ENCODE results near the gene ZMIZ1. TPM values are rescaled to one million over a fixed set of nuclear protein-coding genes. Genes with fewer than 3 reads are reported as not detected.

The ZMIZ1 gene
- polyA plus RNA-seq, 1 experiment, result 13.0 TPM

- CTCF ChIA-PET, result interaction anchor here (4.3 kb wide), 1 partner anchor 88 kb away, joined by 17 read pairs; no protein-coding TSS in a partner anchor
- H3K27me3 ChIP-seq (ENCODE audit: control insufficient read depth, insufficient read depth, low read length), result no peaks in the 10 kb centered on the region
- no peak for DNase-seq (ENCODE audit: low read depth)
- no peak overlapping the region for H3K4me3 ChIP-seq (ENCODE audit: low read depth, low read length)
- TF ChIP-seq CTCF (IDR thresholded peaks at IDR 0.05; ENCODE audit: insufficient read depth, low read depth, low read length), result no peak
- H3K36me3 ChIP-seq (ENCODE audit: control insufficient read depth, insufficient read depth, low read length), result peaks cover 8% of the 10 kb centered on the region
- POLR2A ChIA-PET, result no interaction called here
Measured at GRCh38 chr10:79107736-79108264, 39.0 kb downstream of the ZMIZ1 start.

- no peak for DNase-seq (ENCODE audit: low read depth)
- H3K36me3 ChIP-seq (ENCODE audit: control insufficient read depth, insufficient read depth, low read length), result peaks cover 10% of the 10 kb centered on the region
- no peak for TF ChIP-seq CTCF (IDR thresholded peaks at IDR 0.05; ENCODE audit: insufficient read depth, low read depth, low read length)
- no peaks in the 10 kb centered on the region for H3K27me3 ChIP-seq (ENCODE audit: control insufficient read depth, insufficient read depth, low read length)
- no peak overlapping the region for H3K4me3 ChIP-seq (ENCODE audit: low read depth, low read length)
- CTCF ChIA-PET, result no interaction called here
- POLR2A ChIA-PET, result no interaction called here
Measured at GRCh38 chr10:79108728-79109127, 40.0 kb downstream of the ZMIZ1 start.

GRCh38 chr10:79111427-79111826 lies 42.7 kb downstream of the ZMIZ1 start:
- H3K4me3 ChIP-seq (ENCODE audit: low read depth, low read length), result no peak overlapping the region
- peaks cover 10% of the 10 kb centered on the region for H3K36me3 ChIP-seq (ENCODE audit: control insufficient read depth, insufficient read depth, low read length)
- no peak for DNase-seq (ENCODE audit: low read depth)
- ChIA-PET POLR2A (no interaction called here), CTCF (interaction anchor here (0.9 to 1.6 kb wide), 5 partner anchors 9 to 1065 kb away, joined by 3 to 7 read pairs (median 3); no protein-coding TSS in a partner anchor)
- no peaks in the 10 kb centered on the region for H3K27me3 ChIP-seq (ENCODE audit: control insufficient read depth, insufficient read depth, low read length)
- no peak for TF ChIP-seq CTCF (IDR thresholded peaks at IDR 0.05; ENCODE audit: insufficient read depth, low read depth, low read length)

- POLR2A ChIA-PET, result no interaction called here
- CTCF ChIA-PET, result interaction anchor here (0.9 to 1.6 kb wide), 6 partner anchors 10 to 1066 kb away, joined by 3 to 7 read pairs (median 4); no protein-coding TSS in a partner anchor
- H3K36me3 ChIP-seq (ENCODE audit: control insufficient read depth, insufficient read depth, low read length), result peaks cover 10% of the 10 kb centered on the region
Measured at GRCh38 chr10:79111846-79112614, 43.3 kb downstream of the ZMIZ1 start.

More at GRCh38 chr10:79111846-79112614, 43.3 kb downstream of the ZMIZ1 start:
- Histone ChIP-seq H3K27me3 (ENCODE audit: control insufficient read depth, insufficient read depth, low read length) (no peaks in the 10 kb centered on the region), H3K4me3 (ENCODE audit: low read depth, low read length) (no peak overlapping the region)
- TF ChIP-seq CTCF (IDR thresholded peaks at IDR 0.05; ENCODE audit: insufficient read depth, low read depth, low read length), result no peak
- DNase-seq (ENCODE audit: low read depth), result no peak
